GM21723 (cell line): ENCODE results near the gene ADAMTS3.

ENCODE experiments used
- ATAC-seq: cut with Tn5 transposase; IDR thresholded peaks from one replicate; pipeline ENCODE4 v1.9.1; 2021; ENCODE audit warnings: mild to moderate bottlenecking, moderate library complexity; ENCODE audit not compliant: unreplicated experiment

The ADAMTS3 gene

GRCh38 chr4:72424006-72424405, 145.0 kb downstream of the ADAMTS3 start:
- ATAC-seq: no peak

GRCh38 chr4:72422416-72422815, 146.6 kb downstream of the ADAMTS3 start:
- ATAC-seq: no peak

- ATAC-seq: no peak
Observed at GRCh38 chr4:72418458-72418857, 150.6 kb downstream of the ADAMTS3 start.

GRCh38 chr4:72410158-72410557, 158.9 kb downstream of the ADAMTS3 start:
- ATAC-seq: no peak

GRCh38 chr4:72408568-72408967, 160.5 kb downstream of the ADAMTS3 start:
- no peak for ATAC-seq

GRCh38 chr4:72405417-72405816, 163.6 kb downstream of the ADAMTS3 start:
- ATAC-seq: no peak

GRCh38 chr4:72397314-72397713, 171.7 kb downstream of the ADAMTS3 start:
- ATAC-seq: no peak

GRCh38 chr4:72394012-72394663, 174.9 kb downstream of the ADAMTS3 start:
- ATAC-seq: no peak

- no peak for ATAC-seq
Observed at GRCh38 chr4:72391281-72391680, 177.7 kb downstream of the ADAMTS3 start.

GRCh38 chr4:72390409-72390808, 178.6 kb downstream of the ADAMTS3 start:
- ATAC-seq: no peak

GRCh38 chr4:72388521-72388920, 180.5 kb downstream of the ADAMTS3 start:
- no peak for ATAC-seq

GRCh38 chr4:72387959-72388358, 181.1 kb downstream of the ADAMTS3 start:
- no peak for ATAC-seq

- ATAC-seq: no peak
Observed at GRCh38 chr4:72383439-72383838, 185.6 kb downstream of the ADAMTS3 start.

- no peak for ATAC-seq
Observed at GRCh38 chr4:72378901-72379300, 190.1 kb downstream of the ADAMTS3 start.

- no peak for ATAC-seq
Observed at GRCh38 chr4:72377491-72378194, 191.4 kb downstream of the ADAMTS3 start.

- ATAC-seq: no peak
Observed at GRCh38 chr4:72376901-72377300, 192.1 kb downstream of the ADAMTS3 start.

- ATAC-seq: no peak
Observed at GRCh38 chr4:72375073-72375736, 193.8 kb downstream of the ADAMTS3 start.

GRCh38 chr4:72374159-72374558, 194.9 kb downstream of the ADAMTS3 start:
- no peak for ATAC-seq

GRCh38 chr4:72366601-72367000, 202.4 kb downstream of the ADAMTS3 start:
- ATAC-seq: no peak

- ATAC-seq: no peak
Observed at GRCh38 chr4:72365981-72366380, 203.0 kb downstream of the ADAMTS3 start.

- ATAC-seq: no peak
Observed at GRCh38 chr4:72365016-72365415, 204.0 kb downstream of the ADAMTS3 start.

- ATAC-seq: no peak
Observed at GRCh38 chr4:72360075-72360474, 208.9 kb downstream of the ADAMTS3 start.
